G401 (cell line): ENCODE results near the gene GPR137. TPM values are rescaled to one million over a fixed set of nuclear protein-coding genes. Genes with fewer than 3 reads are reported as not detected.
"Not testable (repeated sequence)": the region's sequence is repeated elsewhere in the genome, so short reads cannot be mapped to it uniquely, and the experiment has no call there.

Source experiments
- DNase-seq: peaks from one replicate; pipeline ENCODE4 v3.0.0-alpha.2; 2015; ENCODE audit warnings: low spot score
- in situ Hi-C: cut with HindIII; loops from 2 replicates; pipeline ENCODE4 v1.10.0; 2016; ENCODE audit warnings: low sequenced_read_pairs, mixed read lengths
- total RNA-seq: library from RNA; depleted of rRNA; stranded (reverse); fragments of >200 nt; shearing (Covaris generic); gene quantifications from 2 replicates; pipeline ENCODE4 v1.2.3, GENCODE V29; 2014

Gene GPR137
- total RNA-seq, 1 experiment from 2014 or later = 17.8 TPM

DNA sequence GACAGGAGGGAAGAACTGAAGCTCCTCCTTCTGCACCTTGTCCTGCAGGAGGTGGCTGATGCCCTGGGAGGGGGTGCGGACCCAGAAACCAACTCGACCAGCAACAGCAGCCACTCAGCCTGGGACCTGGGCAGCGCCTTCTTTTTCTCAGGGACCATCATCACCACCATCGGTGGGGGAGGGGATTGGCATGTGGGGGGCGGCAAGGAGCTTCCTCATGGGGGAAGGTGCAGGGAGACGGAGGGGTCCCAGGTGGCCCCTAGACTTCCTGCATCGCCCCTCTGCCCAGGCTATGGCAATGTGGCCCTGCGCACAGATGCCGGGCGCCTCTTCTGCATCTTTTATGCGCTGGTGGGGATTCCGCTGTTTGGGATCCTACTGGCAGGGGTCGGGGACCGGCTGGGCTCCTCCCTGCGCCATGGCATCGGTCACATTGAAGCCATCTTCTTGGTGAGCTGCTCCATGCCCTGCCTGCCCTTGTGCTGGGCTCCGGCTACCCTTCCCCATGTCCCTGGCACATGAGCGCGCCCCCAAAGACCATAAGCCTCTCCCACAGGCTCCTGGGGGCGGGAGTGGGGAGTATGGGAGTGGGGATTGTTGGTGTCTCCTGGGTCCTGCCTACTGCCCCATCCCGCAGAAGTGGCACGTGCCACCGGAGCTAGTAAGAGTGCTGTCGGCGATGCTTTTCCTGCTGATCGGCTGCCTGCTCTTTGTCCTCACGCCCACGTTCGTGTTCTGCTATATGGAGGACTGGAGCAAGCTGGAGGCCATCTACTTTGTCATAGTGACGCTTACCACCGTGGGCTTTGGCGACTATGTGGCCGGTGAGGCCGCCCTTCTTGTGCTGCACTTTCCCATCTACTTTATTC is 11.4 kb downstream of the GPR137 start:
- in situ Hi-C loops = no loop called here
- no peak for DNase-seq

DNA sequence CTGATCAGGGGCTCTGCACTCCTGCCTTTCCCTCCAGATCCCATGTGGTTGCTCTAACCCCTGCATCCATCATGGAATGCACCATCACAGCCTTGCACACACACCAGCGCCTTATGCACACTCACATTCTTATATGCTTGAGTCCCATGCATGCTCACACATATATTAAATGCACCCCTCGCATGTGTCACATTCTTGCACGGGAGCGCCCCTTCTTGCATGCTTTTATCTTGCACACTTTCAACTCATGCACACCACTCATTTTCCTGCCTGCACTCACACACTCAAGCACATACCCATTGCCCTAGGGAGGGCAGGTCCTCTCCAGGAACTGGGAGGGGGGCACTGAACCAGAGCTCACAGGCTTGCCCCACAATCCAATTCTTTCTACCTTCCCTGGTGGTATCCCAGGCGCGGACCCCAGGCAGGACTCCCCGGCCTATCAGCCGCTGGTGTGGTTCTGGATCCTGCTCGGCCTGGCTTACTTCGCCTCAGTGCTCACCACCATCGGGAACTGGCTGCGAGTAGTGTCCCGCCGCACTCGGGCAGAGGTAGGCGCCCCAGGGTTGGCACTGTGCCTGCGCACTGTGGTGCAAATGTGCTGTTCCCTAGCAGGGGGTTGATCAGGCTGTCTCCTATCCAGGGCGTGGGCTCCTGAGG is 12.2 kb downstream of the GPR137 start:
- DNase-seq = peak; percentile 43
- in situ Hi-C loops = no loop called here

DNA sequence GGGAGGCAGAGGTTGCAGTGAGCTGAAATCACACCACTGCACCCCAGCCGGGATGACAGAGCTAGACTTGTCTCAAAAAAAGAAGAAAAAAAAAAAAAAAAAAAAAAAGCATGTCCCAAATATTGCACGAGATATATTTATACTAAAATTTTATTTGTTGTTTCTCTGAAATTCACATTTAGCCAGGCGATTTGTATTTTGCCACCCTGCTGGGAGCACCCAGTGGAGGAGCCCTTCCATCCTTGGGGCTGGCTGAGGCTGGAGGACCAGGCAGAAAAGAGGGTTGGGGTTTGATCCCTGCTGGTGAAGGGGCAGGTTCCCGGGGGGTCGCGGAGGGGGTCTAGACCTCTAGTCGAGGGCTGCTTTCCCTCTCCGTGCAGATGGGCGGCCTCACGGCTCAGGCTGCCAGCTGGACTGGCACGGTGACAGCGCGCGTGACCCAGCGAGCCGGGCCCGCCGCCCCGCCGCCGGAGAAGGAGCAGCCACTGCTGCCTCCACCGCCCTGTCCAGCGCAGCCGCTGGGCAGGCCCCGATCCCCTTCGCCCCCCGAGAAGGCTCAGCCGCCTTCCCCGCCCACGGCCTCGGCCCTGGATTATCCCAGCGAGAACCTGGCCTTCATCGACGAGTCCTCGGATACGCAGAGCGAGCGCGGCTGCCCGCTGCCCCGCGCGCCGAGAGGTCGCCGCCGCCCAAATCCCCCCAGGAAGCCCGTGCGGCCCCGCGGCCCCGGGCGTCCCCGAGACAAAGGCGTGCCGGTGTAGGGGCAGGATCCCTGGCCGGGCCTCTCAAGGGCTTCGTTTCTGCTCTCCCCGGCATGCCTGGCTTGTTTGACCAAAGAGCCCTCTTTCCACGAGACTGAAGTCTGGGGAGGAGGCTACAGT is 13.6 kb downstream of the GPR137 start:
- peak; percentile 61 for DNase-seq
- in situ Hi-C loops = no loop called here

DNA sequence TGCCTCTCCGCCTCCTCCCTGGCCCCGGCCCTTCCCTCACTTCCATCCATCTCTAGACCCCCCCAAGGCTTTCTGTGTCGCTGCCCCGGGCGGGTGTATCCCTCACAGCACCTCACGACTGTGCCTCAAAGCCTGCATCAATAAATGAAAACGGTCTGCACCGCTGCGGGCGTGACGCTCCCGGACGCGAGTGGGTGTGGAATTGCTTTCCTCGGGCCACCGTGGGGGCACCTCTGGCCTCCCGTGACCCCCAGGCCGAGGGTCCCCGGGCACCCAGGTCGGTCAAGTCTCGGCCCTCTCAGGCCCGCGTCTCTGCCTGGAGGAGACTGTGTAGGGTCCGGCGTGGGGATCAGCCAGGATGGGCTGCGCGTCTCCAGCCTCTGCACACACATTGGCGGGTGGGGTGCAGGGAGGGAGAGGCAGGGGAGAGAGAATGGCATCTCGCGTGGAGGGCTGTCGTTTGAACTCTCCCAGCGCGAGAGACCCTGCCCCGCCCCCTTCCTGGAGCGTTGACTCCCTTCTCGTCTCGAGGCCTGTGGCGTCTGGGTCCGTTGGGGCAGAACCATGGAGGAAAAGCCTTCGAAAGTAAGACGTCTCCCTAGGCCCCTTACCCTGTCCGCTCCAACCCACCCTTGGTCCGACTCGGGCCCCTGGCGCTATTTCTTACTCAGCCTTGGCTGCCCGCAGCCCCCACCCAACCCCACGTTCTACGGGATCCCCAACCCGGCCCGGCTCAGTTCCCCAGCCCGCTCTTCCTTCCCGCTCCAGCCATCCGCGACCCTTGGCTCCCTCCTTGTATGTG is 14.4 kb downstream of the GPR137 start, which contains the start of gene CATSPERZ:
CATSPERZ (plus strand) TSS at position 512 of the 802 bp plus-strand sequence; CDS start at position 565, 53 bp downstream.
- peak; percentile 36 for DNase-seq

DNA sequence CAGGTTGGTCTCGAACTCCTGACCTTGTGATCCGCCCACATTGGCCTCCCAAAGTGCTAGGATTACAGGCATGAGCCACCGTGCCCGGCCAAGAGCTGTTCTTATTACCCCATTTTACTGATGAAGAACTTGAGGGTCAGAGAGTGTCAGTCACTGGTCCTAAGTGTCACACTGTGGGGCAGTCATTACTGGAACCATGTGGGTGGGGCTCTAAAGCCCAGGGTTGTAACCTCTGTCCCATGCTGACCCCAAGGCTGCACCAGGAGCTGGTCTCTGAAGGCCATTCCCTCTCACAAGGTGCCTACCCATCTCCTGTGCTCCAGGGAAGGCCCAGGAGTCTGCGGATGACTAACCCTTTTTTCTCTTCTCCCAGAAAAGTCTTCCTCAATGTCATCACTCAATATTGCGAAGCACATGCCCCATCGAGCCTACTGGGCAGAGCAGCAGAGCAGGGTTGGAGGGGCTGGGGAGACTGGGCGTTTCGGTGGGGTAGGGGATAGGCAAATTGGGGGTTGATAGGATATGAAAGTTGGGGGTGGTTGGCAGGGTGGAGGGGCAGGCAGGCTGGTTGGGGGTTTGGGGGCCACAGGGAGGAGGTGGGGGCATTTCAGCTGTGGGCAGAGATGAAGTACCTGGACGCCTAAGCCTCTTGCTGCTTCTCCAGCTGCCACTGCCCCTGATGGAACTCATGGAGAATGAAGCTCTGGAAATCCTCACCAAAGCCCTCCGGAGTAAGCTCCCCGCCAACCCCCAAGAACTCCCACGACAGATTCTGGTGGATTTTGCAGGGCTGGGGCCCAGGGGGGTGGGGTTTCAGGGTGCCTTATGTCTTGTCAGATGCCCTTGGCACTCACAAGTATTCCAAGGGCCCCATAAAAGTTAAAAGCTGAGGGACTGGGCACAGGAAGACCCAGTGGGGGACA is 17.7 kb downstream of the GPR137 start:
- in situ Hi-C loops = no loop called here
- DNase-seq = no peak

More for the DNA sequence above, 14.4 kb downstream of the GPR137 start, which contains the start of gene CATSPERZ:
- in situ Hi-C loops = no loop called here

DNA sequence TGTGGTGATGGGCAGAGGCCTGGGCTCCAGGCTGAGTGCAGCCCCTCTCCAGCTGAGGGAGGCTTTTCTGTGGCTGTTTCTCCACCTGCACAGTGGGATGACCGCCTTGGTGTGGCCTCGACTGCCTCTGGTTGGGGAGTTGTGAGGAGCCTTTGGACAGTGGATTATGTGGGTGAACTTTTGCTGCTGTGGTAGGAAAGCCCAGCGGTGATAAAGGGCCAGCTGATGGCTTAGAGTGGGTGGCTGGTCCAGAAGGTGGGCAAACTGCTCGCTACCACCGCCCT is 18.3 kb downstream of the GPR137 start:
- no peak for DNase-seq
- in situ Hi-C loops = no loop called here

DNA sequence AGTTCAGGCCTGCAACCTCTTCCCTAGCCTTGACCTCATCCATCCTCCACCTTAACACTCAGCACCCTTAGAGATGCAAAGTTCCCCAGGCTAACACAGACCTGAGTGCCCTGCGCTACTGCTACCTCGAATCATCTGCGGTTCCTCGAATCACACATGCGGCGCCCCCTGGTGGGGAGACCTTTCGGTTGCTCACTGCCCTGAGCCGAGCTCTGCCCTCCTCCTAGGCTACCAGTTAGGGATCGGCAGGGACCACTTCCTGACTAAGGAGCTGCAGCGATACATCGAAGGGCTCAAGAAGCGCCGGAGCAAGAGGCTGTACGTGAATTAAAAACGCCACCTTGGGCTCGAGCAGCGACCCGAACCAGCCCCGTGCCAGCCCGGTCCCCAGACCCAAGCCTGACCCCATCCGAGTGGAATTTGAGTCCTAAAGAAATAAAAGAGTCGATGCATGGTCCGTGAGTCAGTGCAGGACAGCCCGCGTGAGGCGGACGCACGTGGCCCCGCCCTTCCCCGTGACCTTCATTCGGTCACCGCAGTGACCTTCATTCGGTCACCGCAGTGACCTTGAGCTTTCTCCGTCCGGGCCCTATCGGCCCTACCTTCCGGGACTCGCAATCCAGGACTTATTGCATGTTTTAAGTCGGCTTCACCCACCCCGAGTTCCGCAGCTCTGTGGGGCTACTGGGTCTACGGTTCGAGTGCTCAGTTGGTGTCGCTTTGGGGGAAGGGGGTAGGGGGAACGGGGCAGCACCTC is 18.8 kb downstream of the GPR137 start:
- peak; percentile 94 for DNase-seq
- in situ Hi-C loops = no loop called here

DNA sequence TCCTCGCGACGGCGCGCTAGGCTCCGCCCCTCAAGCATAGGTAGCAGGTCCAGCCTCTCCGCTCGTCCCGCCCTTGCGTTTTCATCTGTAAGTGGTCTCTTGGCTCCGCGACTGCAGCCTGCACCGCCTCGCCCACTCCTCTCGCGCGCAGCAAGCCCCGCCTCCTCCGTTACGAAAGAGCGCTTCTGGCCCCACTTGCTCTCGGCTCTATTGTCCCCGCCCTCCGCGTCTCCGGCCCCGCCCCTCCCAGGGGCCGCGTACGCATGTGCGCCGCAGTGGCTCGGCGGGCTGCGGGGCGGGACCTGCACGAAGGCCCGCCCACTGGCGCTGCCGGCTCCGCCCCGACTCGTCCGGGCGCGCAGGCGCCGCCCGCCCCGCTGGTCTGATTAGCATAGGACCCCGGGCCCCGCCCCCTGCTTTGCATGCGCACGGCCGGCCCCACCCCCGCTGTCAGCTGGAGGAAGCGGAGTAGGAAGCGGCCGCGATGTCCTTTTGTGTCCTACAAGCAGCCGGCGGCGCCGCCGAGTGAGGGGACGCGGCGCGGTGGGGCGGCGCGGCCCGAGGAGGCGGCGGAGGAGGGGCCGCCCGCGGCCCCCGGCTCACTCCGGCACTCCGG is 19.5 kb downstream of the GPR137 start, which contains the start of gene ESRRA:
ESRRA (plus strand) TSS at position 450 of the 616 bp plus-strand sequence. CDS start 1,656 bp downstream, outside the sequence.
- in situ Hi-C loops = no loop called here
- peak; percentile 98 for DNase-seq

DNA sequence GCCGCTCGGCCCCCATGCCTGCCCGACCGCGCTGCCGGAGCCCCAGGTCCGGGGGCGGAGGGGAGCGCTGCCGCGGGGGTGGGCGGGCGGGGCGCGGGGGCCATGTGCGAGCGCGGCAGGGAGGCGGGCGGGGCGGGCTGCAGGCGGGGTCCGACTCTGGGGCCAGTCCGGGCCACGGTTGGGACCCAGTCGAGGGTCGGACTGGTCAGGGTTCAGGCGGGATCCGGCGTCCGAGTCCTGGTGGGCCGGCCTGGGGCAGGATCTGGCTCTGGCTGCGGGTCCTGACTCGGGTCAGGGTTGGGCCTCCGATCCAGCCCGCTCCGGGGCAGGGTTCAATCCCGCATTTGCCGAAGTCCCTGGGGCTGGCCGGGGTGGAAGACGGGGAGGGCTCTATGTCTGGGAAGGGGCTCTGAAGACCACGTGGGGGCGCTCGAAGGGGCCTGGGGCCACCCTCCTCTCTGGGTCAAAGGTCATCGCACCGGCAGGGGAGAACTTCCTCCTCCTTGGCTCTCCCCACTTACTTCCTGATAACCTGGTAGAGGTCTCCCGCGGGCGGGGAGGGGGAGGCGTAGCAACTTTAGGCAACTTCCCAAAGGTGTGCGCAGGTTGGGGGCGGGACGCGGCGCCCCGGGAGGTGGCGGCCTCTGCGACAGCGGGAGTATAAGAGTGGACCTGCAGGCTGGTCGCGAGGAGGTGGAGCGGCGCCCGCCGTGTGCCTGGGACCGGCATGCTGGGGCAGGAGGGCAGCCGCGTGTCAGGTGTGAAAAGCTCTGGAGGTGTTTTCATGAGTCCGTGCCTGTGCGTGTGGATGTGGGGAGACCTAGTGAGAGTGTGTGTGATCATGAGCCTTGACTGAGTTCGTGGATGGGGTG is 20.3 kb downstream of the GPR137 start:
- in situ Hi-C loops = no loop called here
- DNase-seq = peak; percentile 58

DNA sequence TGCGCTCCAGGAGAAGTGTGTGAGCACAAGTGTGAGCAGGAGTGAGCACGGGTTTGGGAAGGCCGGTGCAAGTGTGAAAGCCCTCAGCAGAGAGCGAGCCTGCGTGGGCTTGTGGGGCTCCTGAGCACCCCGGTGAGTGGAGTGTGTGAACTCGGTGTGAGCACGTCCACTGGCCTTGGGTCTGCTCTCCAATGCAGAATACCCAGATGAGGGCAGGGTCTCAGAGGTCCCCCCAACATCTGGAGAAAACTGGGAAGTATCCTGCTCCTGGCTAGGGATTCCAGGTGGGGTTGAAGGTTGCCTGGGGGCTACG is 20.9 kb downstream of the GPR137 start:
- in situ Hi-C loops = no loop called here
- DNase-seq = no peak

DNA sequence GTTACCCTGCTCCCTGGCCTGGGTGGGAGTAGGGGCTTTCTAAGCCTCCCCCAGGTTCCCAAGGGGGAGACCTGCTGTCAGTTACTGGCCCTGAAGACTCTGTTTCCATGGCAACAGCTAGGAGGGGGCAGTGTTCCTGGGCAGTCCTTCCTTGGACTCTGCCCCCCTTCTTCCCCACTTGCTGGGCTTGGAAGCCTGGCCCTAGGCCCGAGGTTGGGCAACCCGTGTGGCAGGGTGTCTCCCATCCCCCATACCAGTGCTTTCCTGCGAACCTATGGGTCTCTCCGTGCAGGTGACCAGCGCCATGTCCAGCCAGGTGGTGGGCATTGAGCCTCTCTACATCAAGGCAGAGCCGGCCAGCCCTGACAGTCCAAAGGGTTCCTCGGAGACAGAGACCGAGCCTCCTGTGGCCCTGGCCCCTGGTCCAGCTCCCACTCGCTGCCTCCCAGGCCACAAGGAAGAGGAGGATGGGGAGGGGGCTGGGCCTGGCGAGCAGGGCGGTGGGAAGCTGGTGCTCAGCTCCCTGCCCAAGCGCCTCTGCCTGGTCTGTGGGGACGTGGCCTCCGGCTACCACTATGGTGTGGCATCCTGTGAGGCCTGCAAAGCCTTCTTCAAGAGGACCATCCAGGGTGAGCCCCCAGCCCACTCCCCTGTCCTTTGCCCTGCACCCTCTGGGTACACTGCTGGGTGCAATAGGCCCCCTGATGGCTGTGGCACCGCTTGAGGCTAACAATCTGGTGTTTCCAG is 21.4 kb downstream of the GPR137 start:
- in situ Hi-C loops = no loop called here
- DNase-seq = peak; percentile 35

DNA sequence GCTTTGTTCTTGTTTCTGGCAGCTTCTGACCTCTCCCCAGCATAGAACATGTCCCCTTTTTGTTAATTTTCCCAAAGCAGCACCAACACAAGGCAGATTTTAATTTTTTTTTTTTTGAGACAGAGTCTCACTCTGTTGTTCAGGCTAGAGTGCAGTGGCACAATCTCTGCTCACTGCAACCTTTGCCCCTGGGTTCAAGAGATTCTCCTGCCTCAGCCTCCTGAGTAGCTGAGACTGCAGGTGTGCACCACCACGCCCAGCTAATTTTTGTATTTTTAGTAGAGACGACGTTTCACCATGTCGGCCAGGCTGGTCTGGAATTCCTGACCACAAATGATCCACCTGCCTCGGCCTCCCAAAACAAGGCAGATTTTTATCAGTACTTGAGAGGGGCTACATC is 22.1 kb downstream of the GPR137 start:
- in situ Hi-C loops, DNase-seq: not testable (repeated sequence)

DNA sequence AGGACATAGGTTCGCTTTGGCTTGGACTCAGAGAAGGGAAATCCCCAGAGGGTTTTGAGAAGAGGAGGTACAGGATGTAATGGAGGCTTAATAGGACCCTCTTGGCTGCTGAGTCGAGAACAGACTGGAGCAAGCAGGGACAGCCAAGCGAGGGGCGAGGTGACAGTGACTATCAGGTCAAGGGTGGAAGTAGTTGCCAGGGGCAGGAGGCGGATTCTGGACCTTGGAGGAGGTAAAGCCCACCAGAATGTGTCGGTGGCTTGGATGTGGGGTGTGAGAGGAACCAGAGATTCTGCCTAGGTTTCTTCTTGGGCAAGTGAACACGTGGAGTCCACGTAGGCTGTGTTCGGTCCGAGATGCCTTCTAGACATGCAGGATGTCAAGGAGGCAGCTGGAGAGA is 27.3 kb downstream of the GPR137 start:
- no peak for DNase-seq
- in situ Hi-C loops = no loop called here

DNA sequence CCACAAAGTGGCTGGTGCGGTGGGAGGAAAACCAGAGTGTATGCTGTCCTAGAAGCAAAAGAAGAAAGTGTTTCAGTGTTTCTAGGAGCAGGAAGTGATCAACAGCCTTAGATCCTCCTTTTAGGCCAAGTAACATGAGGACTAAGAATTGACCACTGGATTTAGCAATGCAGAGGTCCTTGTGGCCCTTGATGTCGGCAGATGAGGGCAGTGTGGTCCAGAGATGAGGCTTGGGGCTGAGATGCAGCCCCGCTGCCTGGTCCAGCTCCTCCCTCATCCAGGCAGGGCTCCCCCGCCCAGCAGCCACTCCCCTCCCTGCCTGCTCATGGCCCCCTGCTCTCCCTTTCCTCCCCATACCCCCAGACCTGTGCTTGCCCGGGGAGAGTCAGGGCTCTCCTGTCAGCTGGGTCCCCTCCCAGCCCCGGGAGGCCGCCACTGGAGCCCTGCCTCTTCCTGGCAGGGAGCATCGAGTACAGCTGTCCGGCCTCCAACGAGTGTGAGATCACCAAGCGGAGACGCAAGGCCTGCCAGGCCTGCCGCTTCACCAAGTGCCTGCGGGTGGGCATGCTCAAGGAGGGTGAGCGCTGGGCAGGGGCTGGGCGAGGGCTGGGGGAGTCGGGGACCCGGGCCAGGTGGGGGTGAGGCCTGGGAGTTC is 28.0 kb downstream of the GPR137 start:
- DNase-seq = no peak
- in situ Hi-C loops = no loop called here
